RWPE1 (cell line): ENCODE measurements around the gene ANKRD66.
"Not testable (repeated sequence)": the region's sequence is repeated elsewhere in the genome, so short reads cannot be mapped to it uniquely, and the experiment has no call there.

Experiments used
- CTCF ChIA-PET: fragments of 350-600 bp; sonication (Branson Sonifier 250); formaldehyde crosslinking; extraction: SDS; loops from one replicate; lab custom pipeline; 2021; lab: Yijun Ruan, JAX
- POLR2A ChIA-PET: fragments of 400-600 bp; formaldehyde crosslinking; extraction: SDS; loops from one replicate; lab custom pipeline; 2020; ENCODE audit warnings: antibody characterized with exemption; ENCODE audit not compliant: low non-redundant PET; lab: Yijun Ruan, JAX
- DNase-seq: peaks from one replicate; pipeline ENCODE4 v3.0.0; 2012; ENCODE audit warnings: low spot score
- H3K27ac ChIP-seq: fragments of 450-650 bp; 2 replicates; pipeline ENCODE4 v1.5.1; 2017
- CTCF ChIP-seq: fragments of 450-650 bp; conservative IDR thresholded peaks from 2 replicates; pipeline ENCODE4 v1.5.1; 2017; ENCODE audit warnings: low read depth, mild to moderate bottlenecking

ANKRD66 gene

GRCh38 chr6:46773201-46773855 lies 26.6 kb downstream of the ANKRD66 start:
- no peak for DNase-seq
- TF ChIP-seq CTCF = no peak
- ChIA-PET CTCF (interaction anchor here (0.7 kb wide), 1 partner anchor 404 kb away, joined by 6 read pairs; no protein-coding TSS in a partner anchor), POLR2A (no interaction called here)
- H3K27ac ChIP-seq = no peak overlapping the region

- DNase-seq, H3K27ac ChIP-seq, CTCF ChIA-PET, POLR2A ChIA-PET: not testable (repeated sequence)
Measured at GRCh38 chr6:46774736-46775135, 28.0 kb downstream of the ANKRD66 start.

GRCh38 chr6:46776070-46776712 lies 29.5 kb downstream of the ANKRD66 start:
- no peak overlapping the region for H3K27ac ChIP-seq
- ChIA-PET POLR2A (no interaction called here), CTCF (no interaction called here)
- TF ChIP-seq CTCF = no peak
- no peak for DNase-seq

GRCh38 chr6:46777476-46778346 lies 31.0 kb downstream of the ANKRD66 start:
- no peak overlapping the region for H3K27ac ChIP-seq
- no peak for DNase-seq
- POLR2A ChIA-PET = no interaction called here
- CTCF ChIA-PET = no interaction called here
- no peak for TF ChIP-seq CTCF

- no peak overlapping the region for H3K27ac ChIP-seq
- peak; percentile 80 for TF ChIP-seq CTCF
- POLR2A ChIA-PET = no interaction called here
- CTCF ChIA-PET = interaction anchor here (0.7 kb wide), 1 partner anchor 277 kb away, joined by 6 read pairs; no protein-coding TSS in a partner anchor
- peak; percentile 39 for DNase-seq
Measured at GRCh38 chr6:46781478-46782378, 35.0 kb downstream of the ANKRD66 start.

- ChIA-PET POLR2A (no interaction called here), CTCF (no interaction called here)
- no peak overlapping the region for H3K27ac ChIP-seq
- no peak for TF ChIP-seq CTCF
- DNase-seq = no peak
Measured at GRCh38 chr6:46784535-46784934, 37.8 kb downstream of the ANKRD66 start.
